Thyroid gland (tissue), 4 donors: ENCODE data around the gene TMEM154. TPM values are rescaled to one million over a fixed set of nuclear protein-coding genes. Genes with fewer than 3 reads are reported as not detected.

Experiments
- DNase-seq, 2 donors: peaks; one replicate each; pipeline ENCODE4 v3.0.0-alpha.2; 2019
- H3K27ac ChIP-seq, 3 donors: fragments of 200-600 bp; sonication (generic); 1 replicate in 2 of 3; 2 replicates in 1 of 3; pipeline ENCODE4 v1.5.1; 2016 to 2019; ENCODE audit warnings: mild to moderate bottlenecking in 1 of 3, moderate library complexity in 1 of 3
- H3K27me3 ChIP-seq: fragments of 200-600 bp; sonication (generic); one replicate; pipeline ENCODE4 v1.5.1; 2019
- H3K36me3 ChIP-seq, 2 donors: fragments of 200-600 bp; sonication (generic); one replicate each; pipeline ENCODE4 v1.5.1; 2016 to 2019
- H3K4me1 ChIP-seq, 2 donors: fragments of 200-600 bp; sonication (generic); one replicate each; pipeline ENCODE4 v1.5.1; 2017 to 2019
- H3K4me3 ChIP-seq, 3 donors: fragments of 200-600 bp; sonication (generic); replicated peaks in 1 of 3; 1 replicate in 2 of 3; 2 replicates in 1 of 3; pipeline ENCODE4 v1.5.1; 2016; ENCODE audit warnings: mild to moderate bottlenecking in 1 of 3
- H3K9me3 ChIP-seq: fragments of 200-600 bp; sonication (generic); one replicate; pipeline ENCODE4 v1.5.1; 2017
- CTCF ChIP-seq, 6 experiments: fragments of 200-600 bp in 3 of 6; fragments of 450-650 bp in 3 of 6; sonication (generic) in 3 of 6; IDR thresholded peaks; one replicate each; pipeline ENCODE4 v1.5.1; 2016 to 2019; ENCODE audit warnings: antibody characterized with exemption in 6 of 6, mild to moderate bottlenecking in 2 of 6, inconsistent platforms in 1 of 6, moderate library complexity in 1 of 6
- POLR2A ChIP-seq, 2 donors: fragments of 450-650 bp; IDR thresholded peaks; one replicate each; pipeline ENCODE4 v1.6.1; 2017; ENCODE audit warnings: antibody characterized with exemption in 2 of 2, mild to moderate bottlenecking in 2 of 2, moderate library complexity in 1 of 2
- WGBS, 2 donors: methylation state at CpG; one replicate each; pipeline ENCODE4 v1.1.5; 2017; 5-methylcytosine and 5-hydroxymethylcytosine counted together
- intact Hi-C: fragments of 100-400 bp; cut with DNase I; formaldehyde crosslinking; loops from one replicate; pipeline ENCODE4 v1.15.1; 2023
- total RNA-seq, 4 donors: library from RNA; depleted of rRNA; stranded (reverse); fragments of >200 nt; gene quantifications; one replicate each; pipeline ENCODE4 v1.2.3, GENCODE V29; 2016

TMEM154 gene
- total RNA-seq, 4 donors from 2014 or later, result 0.22 to 1.6 (median 0.42) TPM

GRCh38 chr4:152696764-152697261 lies 17.0 kb upstream of the TMEM154 start:
- Histone ChIP-seq H3K36me3 (no peaks in the 10 kb centered on the region), H3K27ac (no peak overlapping the region), H3K4me3 (no peak overlapping the region), H3K4me1 (no peaks in the 10 kb centered on the region), H3K9me3 (no peaks in the 10 kb centered on the region), H3K27me3 (no peaks in the 10 kb centered on the region)
- DNase-seq, result no peak
- TF ChIP-seq CTCF (IDR thresholded peaks at IDR 0.05) (no peak), POLR2A (IDR thresholded peaks at IDR 0.05) (no peak)
- 66 to 72% methylated on average over 5 of the region's 5 CpGs for WGBS, 2 donors
- intact Hi-C loops, result no loop called here

GRCh38 chr4:152693871-152694270 lies 14.1 kb upstream of the TMEM154 start:
- Histone ChIP-seq H3K9me3 (no peaks in the 10 kb centered on the region), H3K4me3 (no peak overlapping the region), H3K27ac (no peak overlapping the region), H3K27me3 (no peaks in the 10 kb centered on the region), H3K36me3 (no peaks in the 10 kb centered on the region), H3K4me1 (no peaks in the 10 kb centered on the region)
- no peak for DNase-seq
- intact Hi-C loops, result no loop called here
- 86 to 90% methylated on average over 5 of the region's 5 CpGs for WGBS, 2 donors
- TF ChIP-seq POLR2A (IDR thresholded peaks at IDR 0.05), result no peak
- TF ChIP-seq CTCF (IDR thresholded peaks at IDR 0.05), result no peak

GRCh38 chr4:152691761-152692160 lies 12.0 kb upstream of the TMEM154 start:
- no peak overlapping the region for H3K27ac ChIP-seq
- intact Hi-C loops, result no loop called here
- WGBS, 2 donors, result 88 to 94% methylated on average over 1 of the region's 1 CpG
- H3K4me1 ChIP-seq, result no peaks in the 10 kb centered on the region
- H3K4me3 ChIP-seq, result no peak overlapping the region
- no peak for TF ChIP-seq CTCF (IDR thresholded peaks at IDR 0.05)
- TF ChIP-seq POLR2A (IDR thresholded peaks at IDR 0.05), result no peak
- no peaks in the 10 kb centered on the region for H3K9me3 ChIP-seq
- no peaks in the 10 kb centered on the region for H3K27me3 ChIP-seq
- no peak for DNase-seq
- H3K36me3 ChIP-seq, result no peaks in the 10 kb centered on the region

GRCh38 chr4:152690706-152691651 lies 11.2 kb upstream of the TMEM154 start:
- WGBS, 2 donors, result 82 to 88% methylated on average over 4 of the region's 4 CpGs
- intact Hi-C loops, result no loop called here
- Histone ChIP-seq H3K36me3 (no peaks in the 10 kb centered on the region), H3K27me3 (no peaks in the 10 kb centered on the region), H3K4me3 (no peak overlapping the region), H3K4me1 (no peaks in the 10 kb centered on the region), H3K9me3 (no peaks in the 10 kb centered on the region), H3K27ac (no peak overlapping the region)
- TF ChIP-seq CTCF (IDR thresholded peaks at IDR 0.05), result no peak
- TF ChIP-seq POLR2A (IDR thresholded peaks at IDR 0.05), result no peak
- DNase-seq, result no peak
